IMR-90 (cell line): ENCODE results near the gene SNIP1. TPM values are rescaled to one million over a fixed set of nuclear protein-coding genes. Genes with fewer than 3 reads are reported as not detected.

Experiments
- ATAC-seq: fragments of 200-7000 bp; cut with Tn5 transposase; 2 replicates; pipeline ENCODE4 v1.9.1; 2020; ENCODE audit warnings: low read depth, mild to moderate bottlenecking, moderate library complexity
- BruUV-seq: library from RNA; stranded (reverse); fragments of 400-500 nt; replicated peaks from 2 replicates; lab custom pipeline; 2021; lab: Mats Ljungman, UMichigan
- CTCF ChIA-PET: fragments of 300-600 bp; formaldehyde crosslinking; extraction: SDS; loops from one replicate; lab custom pipeline; 2021; ENCODE audit warnings: antibody characterized with exemption; lab: Yijun Ruan, JAX
- POLR2A ChIA-PET: fragments of 300-600 bp; sonication (Branson Sonifier 250); formaldehyde crosslinking; loops from one replicate; lab custom pipeline; 2022; ENCODE audit warnings: antibody characterized with exemption; ENCODE audit not compliant: unreplicated experiment; lab: Charles Lee
- DNase-seq: peaks from one replicate; pipeline ENCODE4 v3.0.0; 2013
- H2AFZ ChIP-seq: replicated peaks from 2 replicates; pipeline ENCODE3; 2013; ENCODE audit warnings: low read length, mild to moderate bottlenecking; ENCODE audit not compliant: poor library complexity
- H2AK5ac ChIP-seq: 2 replicates; pipeline ENCODE4 v1.6.1; 2013; ENCODE audit warnings: low read depth, low read length, inconsistent platforms
- H2AK9ac ChIP-seq: replicated peaks from 2 replicates; pipeline ENCODE3; 2013; ENCODE audit warnings: mild to moderate bottlenecking, low read depth, low read length, moderate library complexity; ENCODE audit not compliant: poor library complexity
- H2BK120ac ChIP-seq: 2 replicates; pipeline ENCODE4 v1.6.1; 2013; ENCODE audit warnings: low read depth, low read length, inconsistent platforms
- H2BK15ac ChIP-seq: 3 replicates; pipeline ENCODE4 v1.6.1; 2013; ENCODE audit warnings: low read depth, low read length, inconsistent platforms
- H2BK20ac ChIP-seq: 2 replicates; pipeline ENCODE4 v1.6.1; 2013; ENCODE audit warnings: low read depth, mild to moderate bottlenecking, inconsistent platforms, low read length, moderate library complexity
- H2BK5ac ChIP-seq: 2 replicates; pipeline ENCODE4 v1.6.1; 2013; ENCODE audit warnings: mild to moderate bottlenecking, low read depth, low read length, inconsistent platforms; ENCODE audit not compliant: poor library complexity, severe bottlenecking
- H3K14ac ChIP-seq: replicated peaks from 2 replicates; pipeline ENCODE4 v1.6.1; 2013; ENCODE audit warnings: low read depth, low read length, inconsistent platforms
- H3K18ac ChIP-seq: 2 replicates; pipeline ENCODE4 v1.6.1; 2013; ENCODE audit warnings: low read depth, low read length, control low read depth
- H3K23ac ChIP-seq: 2 replicates; pipeline ENCODE4 v1.6.1; 2013; ENCODE audit warnings: low read depth, low read length, inconsistent platforms
- H3K27ac ChIP-seq: 2 replicates; pipeline ENCODE4 v1.5.1; 2013; ENCODE audit warnings: mild to moderate bottlenecking, control low read depth, low read length; ENCODE audit not compliant: insufficient read depth
- H3K27me3 ChIP-seq: 2 replicates; pipeline ENCODE4 v1.6.1; 2013; ENCODE audit warnings: low read length; ENCODE audit not compliant: control insufficient read depth, insufficient read depth
- H3K36me3 ChIP-seq: 2 replicates; pipeline ENCODE4 v1.6.1; 2013; ENCODE audit warnings: low read length, mixed read lengths; ENCODE audit not compliant: control insufficient read depth, insufficient read depth
- H3K4ac ChIP-seq: 2 replicates; pipeline ENCODE4 v1.6.1; 2013; ENCODE audit warnings: low read depth, low read length, inconsistent platforms
- H3K4me1 ChIP-seq: 2 replicates; pipeline ENCODE4 v1.6.1; 2013; ENCODE audit warnings: low read length, mixed read lengths; ENCODE audit not compliant: control insufficient read depth, insufficient read depth
- H3K4me2 ChIP-seq: 2 replicates; pipeline ENCODE4 v1.6.1; 2013; ENCODE audit warnings: low read depth, mild to moderate bottlenecking, control low read depth, low read length, moderate library complexity
- H3K4me3 ChIP-seq: 2 replicates; pipeline ENCODE4 v1.5.1; 2013; ENCODE audit warnings: low read depth, mild to moderate bottlenecking, control low read depth, low read length, moderate library complexity; ENCODE audit not compliant: insufficient read depth
- H3K56ac ChIP-seq: 2 replicates; pipeline ENCODE4 v1.6.1; 2013; ENCODE audit warnings: low read length, inconsistent platforms; ENCODE audit not compliant: insufficient read depth; ENCODE audit errors: extremely low read depth
- H3K79me1 ChIP-seq, 2 experiments: 2 replicates each; pipeline ENCODE4 v1.6.1; 2013; ENCODE audit warnings: low read length in 2 of 2, inconsistent platforms in 1 of 2, low read depth in 1 of 2
- H3K9ac ChIP-seq: 2 replicates; pipeline ENCODE4 v1.6.1; 2013; ENCODE audit warnings: low read depth, low read length, control low read depth
- H3K9me1 ChIP-seq: 2 replicates; pipeline ENCODE4 v1.6.1; 2013; ENCODE audit warnings: low read length, inconsistent platforms; ENCODE audit not compliant: insufficient read depth
- H3K9me3 ChIP-seq: 2 replicates; pipeline ENCODE4 v1.6.1; 2013; ENCODE audit warnings: low read length; ENCODE audit not compliant: control insufficient read depth, insufficient read depth
- H4K20me1 ChIP-seq: 2 replicates; pipeline ENCODE4 v1.6.1; 2013; ENCODE audit warnings: low read length, inconsistent platforms; ENCODE audit not compliant: insufficient read depth
- H4K5ac ChIP-seq: 2 replicates; pipeline ENCODE4 v1.6.1; 2013; ENCODE audit warnings: mild to moderate bottlenecking, low read depth, low read length, control low read depth
- H4K8ac ChIP-seq, 2 experiments: 2 replicates each; pipeline ENCODE4 v1.6.1; 2013; ENCODE audit warnings: low read depth in 2 of 2, low read length in 2 of 2, control low read depth in 1 of 2, inconsistent platforms in 1 of 2
- H4K91ac ChIP-seq: 2 replicates; pipeline ENCODE4 v1.6.1; 2013; ENCODE audit warnings: low read depth, low read length, inconsistent platforms; ENCODE audit not compliant: insufficient read depth
- BHLHE40 ChIP-seq: fragments of 150-350 bp; IDR thresholded peaks from 2 replicates; pipeline ENCODE4 v1.6.1; 2016; ENCODE audit warnings: mild to moderate bottlenecking, low read depth, low read length
- CEBPB ChIP-seq: IDR thresholded peaks from 2 replicates; pipeline ENCODE4 v1.6.1; 2012; ENCODE audit warnings: low read depth, low read length, improper control_type of control experiment
- CHD1 ChIP-seq: IDR thresholded peaks from 2 replicates; pipeline ENCODE4 v1.6.1; 2012; ENCODE audit warnings: low read depth, low read length, improper control_type of control experiment
- CTCF ChIP-seq: conservative IDR thresholded peaks from 2 replicates; pipeline ENCODE4 v1.5.1; 2012; ENCODE audit warnings: mild to moderate bottlenecking, low read depth, low read length, improper control_type of control experiment
- FOS ChIP-seq: fragments of 150-350 bp; IDR thresholded peaks from 2 replicates; pipeline ENCODE4 v1.6.1; 2016; ENCODE audit warnings: low read depth, low read length
- MAFK ChIP-seq: IDR thresholded peaks from 2 replicates; pipeline ENCODE4 v1.6.1; 2012; ENCODE audit warnings: low read depth, low read length, improper control_type of control experiment
- MAZ ChIP-seq: IDR thresholded peaks from 2 replicates; pipeline ENCODE4 v1.6.1; 2012; ENCODE audit warnings: low read depth, mild to moderate bottlenecking, low read length, improper control_type of control experiment, moderate library complexity, borderline replicate concordance
- MXI1 ChIP-seq: IDR thresholded peaks from 2 replicates; pipeline ENCODE4 v1.6.1; 2012; ENCODE audit warnings: low read depth, mild to moderate bottlenecking, low read length, moderate library complexity, borderline replicate concordance
- NFE2L2 ChIP-seq: fragments of 150-350 bp; IDR thresholded peaks from 2 replicates; pipeline ENCODE4 v1.6.1; 2016; ENCODE audit warnings: low read depth, mild to moderate bottlenecking, low read length
- POLR2A ChIP-seq: IDR thresholded peaks from 2 replicates; pipeline ENCODE4 v1.6.1; 2012; ENCODE audit warnings: mild to moderate bottlenecking, low read depth, low read length
- RAD21 ChIP-seq: IDR thresholded peaks from 2 replicates; pipeline ENCODE4 v1.6.1; 2012; ENCODE audit warnings: low read length, improper control_type of control experiment
- RCOR1 ChIP-seq: IDR thresholded peaks from 2 replicates; pipeline ENCODE4 v1.6.1; 2012; ENCODE audit warnings: mild to moderate bottlenecking, low read length, improper control_type of control experiment; ENCODE audit not compliant: insufficient replicate concordance
- RFX5 ChIP-seq: IDR thresholded peaks from 2 replicates; pipeline ENCODE4 v1.8.0; 2012; ENCODE audit warnings: low read depth, mild to moderate bottlenecking, low read length, moderate library complexity
- SMC3 ChIP-seq: fragments of 150-350 bp; IDR thresholded peaks from 2 replicates; pipeline ENCODE4 v1.6.1; 2016; ENCODE audit warnings: low read depth, mild to moderate bottlenecking, antibody characterized with exemption, low read length, moderate library complexity
- USF2 ChIP-seq: fragments of 150-350 bp; IDR thresholded peaks from 2 replicates; pipeline ENCODE4 v1.6.1; 2017; ENCODE audit warnings: mild to moderate bottlenecking, antibody characterized with exemption, low read length, low read depth
- WGBS, 2 experiments: methylation state at CpG; one replicate each; pipeline versions ENCODE4 v1.1.5 to v1.1.7; 2013; ENCODE audit warnings: missing lambda C conversion rate in 2 of 2; ENCODE audit not compliant: insufficient read length in 1 of 2; ENCODE audit errors: extremely low coverage in 2 of 2; 5-methylcytosine and 5-hydroxymethylcytosine counted together
- dilution Hi-C: fragments of 300-500 bp; cut with HindIII; formaldehyde crosslinking; loops from one replicate; pipeline ENCODE4 v1.14.3; 2018; ENCODE audit warnings: low sequenced_read_pairs; ENCODE audit not compliant: unreplicated experiment
- in situ Hi-C: fragments of 300-500 bp; cut with MboI; formaldehyde crosslinking; loops from 3 replicates; pipeline ENCODE4 v1.14.3; 2019; ENCODE audit warnings: low sequenced_read_pairs, inconsistent platforms, mixed read lengths
- intact Hi-C: fragments of 100-400 bp; cut with micrococcal nuclease; formaldehyde crosslinking; loops from 2 replicates; pipeline ENCODE4 v1.10.0; 2022
- polyA plus RNA-seq, 3 experiments: library from polyadenylated mRNA; depleted of rRNA; stranded (reverse); fragments of >200 nt; gene quantifications; 2 replicates each; pipeline ENCODE4 v1.2.3, GENCODE V29; 2012; ENCODE audit warnings: low replicate concordance in 1 of 3
- total RNA-seq: library from RNA; depleted of rRNA; stranded (reverse); fragments of >200 nt; gene quantifications from 2 replicates; pipeline ENCODE4 v1.2.3, GENCODE V29; 2012
- TF ChIP-seq, protein P1 (sequence below): fragments of 150-350 bp; IDR thresholded peaks from 2 replicates; pipeline ENCODE4 v1.6.1; 2016; ENCODE audit warnings: low read depth, mild to moderate bottlenecking, low read length, moderate library complexity, borderline replicate concordance

SNIP1 gene
- total and polyA plus RNA-seq, 2 of the 4 experiments (the other 2 are of a cell fraction) = 6.8 to 11.3 TPM

- ChIA-PET CTCF (no interaction called here), POLR2A (interaction anchor here (0.7 kb wide), 1 partner anchor 125 kb away, joined by 4 read pairs; no protein-coding TSS in a partner anchor)
- no peak overlapping the region for H2AK9ac ChIP-seq
- intact Hi-C loops (no loop called here), in situ Hi-C loops (no loop called here), dilution Hi-C loops (no loop called here)
- H3K4me1 ChIP-seq = no peaks in the 10 kb centered on the region
- no peak overlapping the region for H3K4me3 ChIP-seq
- H4K91ac ChIP-seq = no peak overlapping the region
- no peaks in the 10 kb centered on the region for H3K9me1 ChIP-seq
- no peak for DNase-seq
- H3K79me1 ChIP-seq = peaks cover 0 to 7% of the 10 kb centered on the region in 2 experiments; a peak in 1 of 4 replicates
- no peak overlapping the region for H4K8ac ChIP-seq
- no peak overlapping the region for H2AK5ac ChIP-seq
- H3K56ac ChIP-seq = no peak overlapping the region
- no peak overlapping the region for H3K14ac ChIP-seq
- no peaks in the 10 kb centered on the region for H3K9me3 ChIP-seq
- H3K36me3 ChIP-seq = peaks cover 31% of the 10 kb centered on the region
- no peak overlapping the region for H3K27ac ChIP-seq
- H4K20me1 ChIP-seq = no peaks in the 10 kb centered on the region; the same call in 1 of the 2 replicates
- no peaks in the 10 kb centered on the region for H3K27me3 ChIP-seq
- H2BK20ac ChIP-seq = no peak overlapping the region
- H3K9ac ChIP-seq = no peak overlapping the region
- H2AFZ ChIP-seq = no peak overlapping the region
- H3K23ac ChIP-seq = no peak overlapping the region
- no peak overlapping the region for H3K4ac ChIP-seq
- ATAC-seq = no peak
- H2BK5ac ChIP-seq = no peak overlapping the region
- no peak overlapping the region for H4K5ac ChIP-seq
- no peak overlapping the region for H3K4me2 ChIP-seq
- TF ChIP-seq SMC3 = no peak
- no peak for TF ChIP-seq RAD21
- TF ChIP-seq RCOR1 = no peak
- no peak for TF ChIP-seq MXI1
- no peak for TF ChIP-seq CEBPB
- TF ChIP-seq CTCF = no peak
- TF ChIP-seq NFE2L2 = no peak
- TF ChIP-seq POLR2A = no peak
- no peak for TF ChIP-seq MAZ
- no peak for TF ChIP-seq BHLHE40
- TF ChIP-seq MAFK = no peak
- no peak for TF ChIP-seq USF2
- TF ChIP-seq, protein P1, sequence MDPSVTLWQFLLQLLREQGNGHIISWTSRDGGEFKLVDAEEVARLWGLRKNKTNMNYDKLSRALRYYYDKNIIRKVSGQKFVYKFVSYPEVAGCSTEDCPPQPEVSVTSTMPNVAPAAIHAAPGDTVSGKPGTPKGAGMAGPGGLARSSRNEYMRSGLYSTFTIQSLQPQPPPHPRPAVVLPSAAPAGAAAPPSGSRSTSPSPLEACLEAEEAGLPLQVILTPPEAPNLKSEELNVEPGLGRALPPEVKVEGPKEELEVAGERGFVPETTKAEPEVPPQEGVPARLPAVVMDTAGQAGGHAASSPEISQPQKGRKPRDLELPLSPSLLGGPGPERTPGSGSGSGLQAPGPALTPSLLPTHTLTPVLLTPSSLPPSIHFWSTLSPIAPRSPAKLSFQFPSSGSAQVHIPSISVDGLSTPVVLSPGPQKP = no peak
- no peak for TF ChIP-seq RFX5
- no peak for TF ChIP-seq CHD1
- no peak for TF ChIP-seq FOS
- H3K18ac ChIP-seq = no peak overlapping the region
- no TSS peak for BruUV-seq
- H2BK120ac ChIP-seq = no peak overlapping the region
- 100% methylated on average over 1 of the region's 1 CpG; no CpG with 5 or more reads in 1 of the 2 experiments for WGBS, 2 experiments
- H2BK15ac ChIP-seq = no peak overlapping the region
These were observed 8.9 kb upstream of the SNIP1 start for GRCh38 chr1:37562984-37563383.
